GM21737 (cell line): ENCODE data around the gene VHLL.
A peak's percentile ranks its signal among the peaks of the same experiment; 100 is the strongest.
"Not testable (repeated sequence)": the region's sequence is repeated elsewhere in the genome, so short reads cannot be mapped to it uniquely, and the experiment has no call there.

Source experiments
- ATAC-seq: cut with Tn5 transposase; IDR thresholded peaks from one replicate; pipeline ENCODE4 v1.9.1; 2021; ENCODE audit warnings: mild to moderate bottlenecking, moderate library complexity; ENCODE audit not compliant: unreplicated experiment

The VHLL gene

DNA sequence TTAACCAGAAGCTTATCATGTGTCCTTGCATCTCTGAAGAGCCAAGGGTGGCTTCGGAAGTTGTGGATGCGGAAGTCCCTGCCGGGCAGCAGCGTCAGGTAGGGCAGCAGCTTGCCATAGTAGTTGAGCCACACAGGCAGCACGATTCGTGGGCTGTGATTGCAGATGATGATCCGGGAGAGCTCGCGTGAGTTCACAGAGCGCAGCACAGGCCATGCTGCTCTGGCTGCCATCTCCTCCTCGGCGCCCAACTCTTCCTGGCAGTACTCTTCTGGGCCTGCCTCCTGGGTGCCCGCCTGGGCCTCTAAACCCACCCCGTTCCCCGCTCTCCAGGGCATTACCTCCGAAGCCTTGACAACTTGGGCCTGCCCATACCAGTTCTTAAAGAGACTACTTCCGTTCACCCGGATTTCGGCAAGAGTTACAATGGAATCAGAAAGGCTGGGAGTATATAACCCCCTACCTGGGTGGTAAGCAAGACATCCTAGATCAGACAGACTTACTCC is at the start of gene VHLL:
Gene VHLL, minus strand, starts transcription at position 456 of the 506 bp plus-strand sequence. Its CDS starts 118 bp downstream, at position 338.
- no peak for ATAC-seq

DNA sequence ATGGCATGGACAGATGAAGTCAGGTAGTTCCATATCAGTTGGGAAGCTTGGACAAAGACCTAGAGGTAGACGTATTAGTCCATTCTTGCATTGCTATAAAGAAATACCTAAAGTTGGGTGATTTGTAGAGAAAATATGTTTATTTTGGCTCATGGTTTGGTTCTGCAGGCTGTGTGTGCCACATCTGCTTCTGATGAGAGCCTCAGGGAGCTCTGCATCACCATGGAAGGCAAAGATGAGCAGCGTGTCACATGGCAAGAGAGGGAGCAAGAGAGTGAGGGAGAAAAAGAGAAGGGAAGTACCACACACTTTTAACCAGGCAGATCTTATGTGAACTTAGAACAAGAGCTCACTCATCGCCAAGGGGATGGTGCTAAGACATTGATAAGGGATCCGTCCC is 48.2 kb upstream of the VHLL start:
- ATAC-seq, result no peak

DNA sequence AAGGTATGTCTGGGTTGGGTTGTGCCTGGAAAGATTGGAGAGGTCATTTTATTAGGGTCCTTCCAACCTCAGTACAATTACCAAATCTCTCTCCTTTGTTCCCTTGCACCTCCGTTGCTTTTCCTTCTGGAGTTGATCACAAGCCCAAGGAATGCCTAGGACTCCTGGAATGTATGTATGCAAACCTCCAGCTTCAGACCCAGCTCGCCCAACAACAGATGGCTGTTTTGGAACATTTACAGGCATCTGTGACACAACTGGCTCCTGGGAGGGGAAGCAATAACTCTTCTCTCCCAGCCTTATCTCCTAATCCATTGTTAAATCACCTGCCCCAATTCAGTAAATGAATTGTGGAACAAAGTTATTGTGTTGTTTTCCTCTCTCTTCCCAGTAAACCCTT is 47.5 kb upstream of the VHLL start:
- no peak for ATAC-seq

DNA sequence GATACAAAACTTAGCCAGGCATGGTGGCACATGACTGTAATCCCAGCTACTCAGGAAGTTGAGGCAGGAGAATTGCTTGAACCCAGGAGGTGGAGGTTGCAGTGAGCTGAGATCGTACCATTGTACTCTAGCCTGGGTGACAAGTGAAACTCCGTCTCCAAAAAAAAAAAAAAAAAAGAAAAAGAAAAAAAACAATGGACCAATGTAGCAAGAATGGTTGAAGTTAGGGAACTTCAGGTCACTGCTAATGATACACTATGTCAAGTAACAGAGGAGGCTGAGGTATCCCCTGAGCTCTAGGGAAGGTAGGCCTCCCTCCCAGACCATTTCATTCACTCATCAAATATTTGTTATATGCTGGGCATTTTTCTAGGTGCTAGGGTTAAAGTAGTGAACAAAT is 46.9 kb upstream of the VHLL start:
- ATAC-seq, result not testable (repeated sequence)

DNA sequence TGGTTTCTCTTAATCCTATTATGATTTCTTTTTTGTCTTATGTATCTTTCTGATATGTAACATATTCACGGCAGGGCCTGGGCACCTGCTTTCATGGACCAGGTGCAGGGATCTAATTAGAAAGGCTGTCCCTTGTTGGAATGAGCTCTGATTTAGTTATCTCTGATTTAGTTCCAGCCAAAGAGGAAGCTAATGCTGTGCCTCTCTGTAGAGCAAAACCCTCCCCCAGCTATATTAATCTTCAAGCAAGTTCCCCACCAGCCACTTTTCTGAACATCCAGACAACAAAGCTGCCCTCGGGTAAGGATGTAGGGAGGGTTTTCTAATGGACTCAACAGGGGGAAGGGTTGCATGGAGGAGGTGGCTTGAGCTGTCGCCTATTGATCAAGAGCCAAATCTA is 45.3 kb upstream of the VHLL start:
- no peak for ATAC-seq

DNA sequence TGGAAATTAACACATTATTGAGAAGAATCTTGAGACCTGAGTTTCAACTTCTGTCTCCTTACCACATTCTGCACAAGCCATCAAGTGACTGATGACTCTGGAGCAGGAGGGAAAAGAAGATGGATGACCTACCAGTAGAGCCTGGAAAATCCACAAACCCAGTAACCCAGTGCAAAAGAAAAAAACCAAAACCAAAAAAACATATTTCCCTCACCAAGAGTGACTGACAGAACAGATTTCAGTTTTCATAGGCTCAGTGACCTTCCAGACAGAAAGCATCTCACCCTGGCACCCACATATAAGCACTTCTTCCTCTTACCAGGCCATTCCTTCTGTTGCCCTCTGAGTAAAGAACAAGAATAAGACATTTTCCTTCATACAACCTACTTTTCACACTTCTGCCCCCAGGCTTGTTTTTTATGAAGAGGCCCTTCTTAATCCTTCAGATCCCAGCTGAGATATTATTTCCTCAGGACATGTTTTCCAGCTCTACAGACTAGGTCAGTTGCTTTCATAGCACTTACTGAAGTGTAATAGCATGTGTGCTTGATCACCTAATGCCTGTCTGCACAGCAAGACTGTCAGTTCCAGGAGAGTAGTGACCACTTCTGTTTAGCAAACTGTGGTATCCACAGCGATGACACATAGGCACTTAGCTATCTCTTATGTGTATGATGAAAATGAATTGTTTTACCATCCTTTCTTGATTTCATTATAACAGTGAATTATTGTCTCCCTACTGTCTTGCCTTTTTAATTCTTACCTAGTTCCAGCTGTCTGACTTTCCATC is 43.3 kb upstream of the VHLL start:
- no peak for ATAC-seq

DNA sequence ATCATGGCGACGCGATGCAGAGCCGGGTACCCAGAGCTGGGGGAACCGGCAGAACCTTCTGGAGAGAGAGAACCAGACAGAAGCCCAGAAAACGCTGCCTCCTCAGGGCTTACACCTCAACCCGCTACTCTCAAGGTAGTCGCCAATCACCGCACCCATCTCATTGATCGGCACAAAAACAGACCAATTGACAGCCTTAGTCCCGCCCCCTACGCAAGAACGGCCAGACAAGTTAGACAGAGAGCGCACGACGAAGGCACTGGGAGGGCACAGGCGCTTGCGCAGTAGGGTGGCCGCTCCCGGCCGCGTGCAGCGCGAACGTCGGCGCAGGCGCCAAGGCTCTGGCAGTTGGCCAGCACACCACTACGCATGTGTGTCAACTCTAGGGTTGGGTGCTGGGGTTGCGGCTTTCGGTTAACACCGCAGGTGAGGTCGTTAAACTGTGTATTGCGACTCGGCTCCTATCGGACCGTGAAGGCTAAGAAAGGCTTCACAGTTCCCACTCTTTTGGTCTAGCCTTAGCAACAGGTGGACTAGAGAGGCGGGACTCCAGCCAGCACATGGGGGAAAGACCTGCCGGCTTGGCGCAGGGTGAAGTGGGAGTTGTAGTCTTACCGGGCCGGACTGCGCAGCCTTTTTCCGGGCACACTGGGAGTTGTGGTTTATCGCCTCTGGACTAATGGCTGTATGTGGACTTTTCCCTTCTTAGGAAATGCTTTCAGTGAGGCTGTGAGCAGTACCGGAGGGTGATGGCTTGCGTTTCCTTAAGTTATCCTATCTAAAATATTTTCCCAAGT is 39.3 kb upstream of the VHLL start, which contains the start of the genes CCT3 and TSACC:
Gene CCT3, minus strand, starts transcription at position 113 of the 797 bp plus-strand sequence. Its CDS starts 108 bp downstream, at position 5.
Gene TSACC, plus strand, starts transcription at position 347 of the 797 bp plus-strand sequence. CDS start 1,232 bp downstream, outside the sequence.
- peak; percentile 86 for ATAC-seq

DNA sequence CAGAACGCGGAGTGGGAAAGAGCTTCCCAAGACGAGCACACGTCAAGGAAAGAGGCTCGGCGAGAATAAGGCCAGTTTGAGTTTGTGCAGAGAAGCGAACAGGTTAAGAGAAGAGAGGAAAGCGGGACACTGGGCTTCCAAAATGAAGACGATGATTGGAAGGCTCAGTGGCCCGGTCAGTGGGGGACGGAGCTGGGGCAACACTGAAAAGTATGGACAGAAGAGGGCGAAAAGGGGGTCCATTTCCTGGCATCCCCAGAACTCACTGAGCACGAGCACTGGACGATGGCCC is 38.7 kb upstream of the VHLL start:
- no peak for ATAC-seq

DNA sequence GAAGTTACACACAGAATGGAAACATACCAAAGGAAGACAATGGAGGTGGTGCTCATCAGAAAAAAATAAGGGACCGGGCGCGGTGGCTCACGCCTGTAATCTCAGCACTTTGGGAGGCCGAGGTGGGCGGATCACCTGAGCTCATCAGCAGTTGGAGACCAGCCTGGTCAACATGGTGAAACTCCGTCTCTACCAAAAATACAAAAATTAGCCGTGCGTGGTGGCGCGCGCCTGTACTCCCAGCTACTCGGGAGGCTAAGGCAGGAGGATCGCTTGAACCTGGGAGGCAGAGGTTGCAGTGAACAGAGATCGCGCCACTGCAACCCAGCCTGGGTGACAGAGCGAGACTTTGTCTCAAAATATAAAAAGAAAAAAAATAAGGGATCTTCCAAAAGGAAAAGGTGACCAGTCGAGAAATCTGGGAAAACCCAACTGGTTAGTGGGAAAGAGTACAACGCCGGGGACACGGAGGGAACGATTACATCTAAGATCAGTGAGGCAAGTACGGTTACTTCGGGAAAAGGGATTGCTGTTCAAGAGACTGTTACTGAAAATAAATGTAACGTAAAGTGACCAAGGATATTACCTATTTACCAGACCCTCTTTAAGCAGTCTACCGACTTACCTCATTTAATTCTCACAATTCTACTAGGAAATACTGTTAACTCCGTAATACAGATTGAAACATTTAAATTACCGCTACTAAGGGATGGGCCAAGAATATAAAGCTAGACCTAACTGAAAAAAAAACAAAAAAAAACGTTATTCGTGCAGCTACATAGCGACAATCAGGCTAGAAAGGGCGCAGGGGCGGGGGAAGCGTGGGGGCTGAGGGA is 38.2 kb upstream of the VHLL start:
- no peak for ATAC-seq

DNA sequence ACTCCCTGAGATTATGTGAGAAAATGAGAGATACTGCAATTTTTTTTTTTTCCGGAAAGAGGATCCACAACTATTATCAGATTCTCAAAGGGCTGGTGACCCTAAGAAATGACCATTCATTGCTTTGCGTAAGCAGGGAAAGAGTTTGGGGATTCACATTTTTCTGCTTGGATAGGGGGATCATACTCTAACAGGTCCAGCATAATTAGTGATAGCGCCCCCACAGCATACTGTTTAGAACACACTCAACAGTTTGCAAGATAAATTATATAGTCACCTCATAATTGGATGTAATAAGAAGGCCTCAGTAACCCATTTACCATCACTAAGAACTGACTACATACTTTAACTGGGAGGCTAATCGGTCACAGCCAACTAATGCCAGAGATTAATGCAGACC is 37.1 kb upstream of the VHLL start:
- ATAC-seq, result no peak

DNA sequence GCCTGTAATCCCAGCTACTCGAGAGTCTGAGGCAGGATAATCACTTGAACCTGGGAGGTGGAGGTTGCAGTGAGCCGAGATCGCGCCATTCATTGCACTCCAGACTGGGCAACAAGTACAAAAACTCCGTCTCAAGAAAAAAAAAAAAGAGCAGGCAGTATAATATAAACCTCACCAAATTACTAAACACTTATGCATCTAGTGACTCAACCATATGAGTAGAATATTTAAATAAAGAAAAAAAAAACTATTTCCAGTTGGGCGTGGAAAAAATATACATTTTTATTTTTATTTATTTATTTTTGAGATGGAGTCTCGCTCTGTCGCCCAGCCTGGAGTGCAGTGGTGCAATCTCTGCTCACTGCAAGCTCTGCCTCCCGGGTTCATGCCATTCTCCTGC is 24.1 kb upstream of the VHLL start:
- not testable (repeated sequence) for ATAC-seq

DNA sequence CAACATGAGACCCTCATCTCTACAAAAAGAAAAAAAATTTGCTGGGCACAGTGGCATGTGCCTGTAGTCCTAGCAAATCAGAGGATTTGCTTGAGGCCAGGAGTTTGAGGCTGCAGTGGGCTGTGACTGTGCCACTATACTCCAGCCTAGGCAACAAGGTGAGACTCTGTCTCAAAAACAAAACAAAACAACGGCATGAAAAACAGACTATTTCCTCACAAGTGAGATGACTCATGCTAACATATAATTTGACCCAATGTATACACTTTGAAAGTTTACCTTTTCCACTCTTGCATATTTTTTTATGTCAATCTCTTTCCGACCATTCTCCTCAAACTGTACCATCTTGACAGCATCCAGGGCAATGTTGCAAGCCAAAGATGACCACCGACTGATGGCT is 21.5 kb upstream of the VHLL start:
- ATAC-seq, result no peak

DNA sequence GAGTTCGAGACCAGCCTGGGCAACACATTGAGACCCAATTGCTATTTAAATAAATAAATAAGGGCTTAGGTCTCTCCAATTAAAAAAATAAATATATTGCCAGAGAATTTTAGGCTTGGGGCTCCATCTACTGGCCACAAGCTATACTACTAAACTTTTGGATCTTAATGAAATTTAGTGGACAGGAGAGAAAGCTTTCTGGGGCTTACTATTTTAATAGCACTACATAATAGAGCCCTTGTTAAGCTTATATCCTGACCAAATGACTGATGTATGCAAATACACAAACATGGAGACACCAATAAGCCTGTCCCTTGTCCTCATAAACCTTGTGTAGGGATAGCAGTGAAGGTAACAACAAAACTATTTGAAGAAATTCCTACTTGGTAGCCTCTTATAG is 20.6 kb upstream of the VHLL start:
- no peak for ATAC-seq

DNA sequence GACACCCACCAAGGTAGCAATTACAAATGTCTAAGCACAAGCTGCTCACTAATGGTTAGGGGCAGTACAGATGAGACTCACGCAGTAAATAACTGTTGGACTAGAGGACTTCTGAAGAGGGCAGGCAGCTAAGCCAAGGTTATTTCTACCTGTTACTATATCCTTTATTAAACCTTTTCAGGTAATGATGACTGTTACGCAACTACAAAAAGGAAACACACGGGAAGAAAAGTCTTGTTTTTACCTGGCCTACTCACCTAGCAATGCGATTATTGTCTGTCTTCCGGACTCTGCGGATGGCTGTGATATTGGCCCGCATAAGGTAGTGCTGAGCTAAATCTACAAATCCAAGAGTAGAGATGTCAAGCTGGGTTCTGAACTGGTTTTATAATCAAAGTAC is 17.8 kb upstream of the VHLL start:
- ATAC-seq, result no peak

DNA sequence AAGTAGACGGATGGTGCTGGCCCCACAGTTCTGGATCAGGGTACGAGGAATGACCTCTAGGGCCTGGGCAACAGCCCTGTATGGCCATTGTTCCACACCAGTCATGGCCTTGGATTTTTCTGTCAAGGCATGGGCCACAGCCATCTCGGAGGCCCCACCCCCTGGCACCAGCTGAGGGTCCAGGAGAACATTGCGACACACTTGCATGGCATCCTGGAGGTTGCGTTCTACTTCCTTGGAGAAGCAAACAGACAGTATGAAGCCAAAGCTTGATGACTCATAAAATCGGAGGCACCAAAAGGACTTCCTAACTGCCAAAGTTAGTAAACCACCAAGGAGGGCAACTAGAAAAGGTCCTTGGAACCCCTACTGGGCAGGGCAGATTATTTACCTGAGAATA is 11.9 kb upstream of the VHLL start:
- no peak for ATAC-seq

DNA sequence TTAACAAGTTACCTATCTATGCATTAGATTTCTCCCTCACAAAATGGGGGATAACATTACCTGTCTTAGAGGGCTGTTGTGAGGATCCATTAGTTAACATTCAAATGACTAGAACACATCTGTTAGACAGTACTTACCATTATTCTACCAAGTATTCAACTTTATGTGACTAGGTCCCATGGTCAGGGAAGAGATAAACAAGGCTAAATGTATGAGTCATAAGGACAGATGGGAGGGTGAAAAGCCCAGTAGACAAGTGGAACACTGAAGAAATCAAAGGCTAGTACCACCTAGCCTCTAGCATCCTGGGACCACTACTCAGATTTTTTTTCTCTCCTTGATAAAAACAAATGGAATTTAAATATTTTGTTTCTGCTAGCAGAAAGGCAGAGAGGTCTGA is 9.0 kb upstream of the VHLL start:
- no peak for ATAC-seq

DNA sequence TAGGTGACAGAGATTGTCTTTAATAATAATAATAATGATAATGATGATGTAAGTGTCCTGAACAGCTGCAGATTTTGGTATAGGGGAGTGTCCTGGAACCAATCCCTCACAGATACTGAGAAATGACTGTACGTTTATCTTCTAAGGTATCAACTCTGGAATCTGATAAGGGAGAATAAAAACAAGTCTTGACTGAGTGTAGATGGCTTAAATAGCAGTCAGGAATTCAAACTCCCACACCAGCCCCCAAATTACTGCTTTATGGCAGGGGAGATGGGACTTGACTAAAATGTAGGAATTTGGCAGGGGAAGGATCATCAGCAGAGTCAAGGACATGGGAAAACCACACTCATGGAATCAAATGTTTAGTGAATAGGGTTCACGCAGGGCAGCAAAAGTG is 6.1 kb upstream of the VHLL start:
- ATAC-seq, result no peak

DNA sequence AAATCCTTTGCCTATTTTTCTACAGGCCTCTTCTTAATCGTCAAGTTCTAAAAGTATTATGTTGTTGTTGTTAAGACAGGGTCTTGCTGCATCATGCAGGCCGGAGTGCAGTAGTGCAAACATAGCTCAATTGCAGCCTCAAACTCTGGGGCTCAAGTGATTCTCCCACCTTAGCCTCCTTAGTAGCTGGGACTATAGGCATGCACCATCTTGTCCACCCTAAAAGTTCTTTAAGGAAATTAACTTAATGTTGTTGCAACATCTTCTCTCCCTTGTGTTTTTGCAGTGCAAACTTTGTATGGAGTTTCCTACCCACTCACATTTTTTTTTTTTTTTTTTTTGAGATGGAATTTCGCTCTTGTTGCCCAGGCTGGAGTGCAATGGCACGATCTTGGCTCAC is 4.1 kb upstream of the VHLL start:
- no peak for ATAC-seq

DNA sequence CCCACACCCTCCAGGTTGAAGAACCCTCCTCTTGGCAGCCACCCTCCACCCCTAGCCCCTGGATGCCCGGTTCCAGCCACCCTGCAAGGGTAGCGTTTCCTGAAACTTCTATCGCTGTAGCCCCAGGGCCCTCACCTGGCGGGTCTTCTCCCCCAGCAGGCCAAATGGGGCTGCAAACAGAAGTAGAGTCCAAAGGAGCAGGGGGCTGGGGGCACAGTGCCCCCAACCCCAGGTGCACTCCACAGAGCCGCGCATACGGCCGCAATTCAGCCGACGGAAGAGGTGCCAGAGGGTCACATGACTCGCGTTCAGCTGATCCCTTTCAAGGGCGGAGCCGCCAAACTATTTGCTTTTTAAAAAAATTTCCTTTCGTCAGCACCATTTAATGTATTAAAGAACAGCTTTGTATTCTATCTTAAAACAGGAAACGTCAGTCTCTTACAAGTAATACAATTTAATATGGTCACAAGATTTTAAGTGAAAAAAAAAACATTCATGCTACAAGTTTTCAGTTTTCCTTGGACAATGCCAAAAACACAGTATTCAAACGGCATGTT is 3.6 kb downstream of the VHLL start, which contains the start of gene GLMP:
Gene GLMP, minus strand, starts transcription at position 289 of the 557 bp plus-strand sequence. Its CDS starts 34 bp downstream, at position 255.
- no peak for ATAC-seq

DNA sequence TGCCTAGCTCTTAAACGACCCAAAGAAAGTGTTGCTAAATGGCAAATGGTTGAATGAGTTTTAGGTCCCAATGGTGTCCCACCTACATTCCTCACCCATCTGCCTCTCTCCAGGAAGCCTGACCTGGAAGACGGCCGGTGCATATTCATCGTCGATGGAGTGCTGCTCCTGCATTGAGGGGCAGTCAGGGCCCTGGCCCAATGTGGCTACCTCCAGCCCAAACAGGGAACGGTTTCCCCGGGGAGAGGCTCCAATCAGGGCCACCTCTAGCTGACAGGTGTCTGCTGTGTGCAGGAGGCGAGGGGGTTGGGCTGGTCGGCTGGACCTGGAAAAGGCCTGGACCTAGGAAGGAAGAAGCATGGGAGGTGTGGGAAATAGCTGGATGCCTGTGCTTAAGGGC is 5.2 kb downstream of the VHLL start:
- no peak for ATAC-seq

DNA sequence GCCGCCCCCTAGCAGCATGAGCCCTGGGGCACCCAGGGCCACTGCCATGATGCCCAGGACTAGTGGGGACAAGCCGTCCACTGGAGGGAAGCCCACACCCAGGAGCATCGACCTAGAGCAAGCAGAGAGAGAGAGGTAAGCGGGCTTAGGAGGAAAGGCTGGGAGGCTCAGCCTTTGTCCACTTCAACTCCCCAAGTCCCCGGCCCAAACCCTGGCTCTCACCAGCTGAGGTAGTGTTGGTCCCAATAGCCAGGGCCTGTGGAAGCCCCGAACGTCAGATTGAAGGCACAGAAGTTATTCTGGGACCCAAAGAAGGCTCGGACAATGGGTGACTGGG is 6.0 kb downstream of the VHLL start:
- ATAC-seq, result no peak
